NCI-H1436 (cell line): Measurements from ENCODE around the gene CELA3A.

Source experiments
- DNase-seq: peaks from one replicate; lab custom pipeline; 2025; lab: John Stamatoyannopoulos, UW

Gene CELA3A

GRCh38 chr1:22050330-22050729 is 48.9 kb downstream of the CELA3A start:
- DNase-seq: no peak

- no peak for DNase-seq
These were observed 50.2 kb downstream of the CELA3A start for GRCh38 chr1:22051607-22052114.

- peak; percentile 95 for DNase-seq
These were observed 50.9 kb downstream of the CELA3A start, which contains the start of gene CDC42 for GRCh38 chr1:22052115-22053016. TSS of gene CDC42 (plus strand) at chr1:22052709. CDS start at chr1:22078479, 25,770 bp downstream.

- no peak for DNase-seq
These were observed 51.8 kb downstream of the CELA3A start for GRCh38 chr1:22053017-22053860.

- DNase-seq: no peak
These were observed 52.7 kb downstream of the CELA3A start for GRCh38 chr1:22053861-22054770.

GRCh38 chr1:22055463-22055862 is 54.0 kb downstream of the CELA3A start:
- no peak for DNase-seq

GRCh38 chr1:22056043-22056442 is 54.6 kb downstream of the CELA3A start:
- no peak for DNase-seq

GRCh38 chr1:22056936-22057335 is 55.5 kb downstream of the CELA3A start:
- DNase-seq: no peak

- DNase-seq: no peak
These were observed 56.4 kb downstream of the CELA3A start for GRCh38 chr1:22057861-22058260.
